NCI-H82 treated with DMSO at 0.1 percent for 48 hours (cell line): ENCODE data around the gene MEGF11.

ENCODE experiments used
- DNase-seq: peaks from one replicate; lab custom pipeline; 2025; ENCODE audit not compliant: unreplicated experiment; lab: John Stamatoyannopoulos, UW

Gene MEGF11

GRCh38 chr15:65925338-65925737 lies 328.2 kb downstream of the MEGF11 start:
- DNase-seq, result no peak

GRCh38 chr15:65924004-65924403 lies 329.5 kb downstream of the MEGF11 start:
- DNase-seq, result no peak

GRCh38 chr15:65923264-65923663 lies 330.3 kb downstream of the MEGF11 start:
- DNase-seq, result no peak

GRCh38 chr15:65922621-65923020 lies 330.9 kb downstream of the MEGF11 start:
- DNase-seq, result peak; percentile 28

GRCh38 chr15:65921780-65922179 lies 331.8 kb downstream of the MEGF11 start:
- peak; percentile 66 for DNase-seq

- no peak for DNase-seq
Observed at GRCh38 chr15:65920825-65921309, 332.7 kb downstream of the MEGF11 start.

GRCh38 chr15:65920121-65920520 lies 333.4 kb downstream of the MEGF11 start:
- DNase-seq, result no peak

- no peak for DNase-seq
Observed at GRCh38 chr15:65919353-65919752, 334.2 kb downstream of the MEGF11 start.

- DNase-seq, result no peak
Observed at GRCh38 chr15:65918945-65919344, 334.6 kb downstream of the MEGF11 start.

GRCh38 chr15:65918357-65918920 lies 335.1 kb downstream of the MEGF11 start:
- no peak for DNase-seq

- DNase-seq, result no peak
Observed at GRCh38 chr15:65917936-65918335, 335.6 kb downstream of the MEGF11 start.

- no peak for DNase-seq
Observed at GRCh38 chr15:65917407-65917756, 336.2 kb downstream of the MEGF11 start.

- no peak for DNase-seq
Observed at GRCh38 chr15:65916664-65917406, 336.7 kb downstream of the MEGF11 start.

GRCh38 chr15:65916041-65916663 lies 337.4 kb downstream of the MEGF11 start:
- DNase-seq, result no peak

- DNase-seq, result no peak
Observed at GRCh38 chr15:65914981-65915925, 338.3 kb downstream of the MEGF11 start.

GRCh38 chr15:65914386-65914785 lies 339.2 kb downstream of the MEGF11 start:
- no peak for DNase-seq

- DNase-seq, result no peak
Observed at GRCh38 chr15:65913631-65914199, 339.8 kb downstream of the MEGF11 start.

- no peak for DNase-seq
Observed at GRCh38 chr15:65912235-65912634, 341.3 kb downstream of the MEGF11 start.

GRCh38 chr15:65910341-65910740 lies 343.2 kb downstream of the MEGF11 start:
- DNase-seq, result no peak

GRCh38 chr15:65909831-65910230 lies 343.7 kb downstream of the MEGF11 start:
- no peak for DNase-seq

- DNase-seq, result no peak
Observed at GRCh38 chr15:65908876-65909275, 344.7 kb downstream of the MEGF11 start.
